Mesothelial cell of epicardium (in vitro differentiated cells): ENCODE data around the gene TTBK2. TPM values are rescaled to one million over a fixed set of nuclear protein-coding genes. Genes with fewer than 3 reads are reported as not detected.

Experiments used
- DNase-seq, 2 experiments: peaks; one replicate each; pipeline ENCODE4 v3.0.0; 2021; ENCODE audit warnings: low spot score in 2 of 2; ENCODE audit not compliant: unreplicated experiment in 2 of 2
- H3K27ac Mint-ChIP-seq: 2 replicates; pipeline ENCODE4 v1.8.0; 2021; ENCODE audit warnings: mixed read lengths
- H3K27me3 Mint-ChIP-seq: 2 replicates; pipeline ENCODE4 v1.8.0; 2021; ENCODE audit warnings: low read depth, mixed read lengths
- H3K36me3 Mint-ChIP-seq: 2 replicates; pipeline ENCODE4 v1.8.0; 2021; ENCODE audit warnings: mixed read lengths
- H3K4me1 Mint-ChIP-seq: 2 replicates; pipeline ENCODE4 v1.8.0; 2021; ENCODE audit warnings: mixed read lengths
- H3K4me3 Mint-ChIP-seq: 2 replicates; pipeline ENCODE4 v1.8.0; 2021; ENCODE audit warnings: mild to moderate bottlenecking, moderate library complexity, mixed read lengths
- H3K9me3 Mint-ChIP-seq: 2 replicates; pipeline ENCODE4 v1.8.0; 2021; ENCODE audit warnings: mixed read lengths
- total RNA-seq: library from RNA; stranded (reverse); gene quantifications from 3 replicates; pipeline ENCODE4 v1.2.1, GENCODE V29; 2021
- TF ChIP-seq, protein P1 (sequence below): fragments of 200-600 bp; sonication (generic); IDR thresholded peaks from one replicate; pipeline ENCODE4 v1.5.0; 2021; ENCODE audit warnings: antibody characterized with exemption; ENCODE audit not compliant: unreplicated experiment

TTBK2 gene
- total RNA-seq, 1 donor from 2014 or later: 21.1 TPM

DNA sequence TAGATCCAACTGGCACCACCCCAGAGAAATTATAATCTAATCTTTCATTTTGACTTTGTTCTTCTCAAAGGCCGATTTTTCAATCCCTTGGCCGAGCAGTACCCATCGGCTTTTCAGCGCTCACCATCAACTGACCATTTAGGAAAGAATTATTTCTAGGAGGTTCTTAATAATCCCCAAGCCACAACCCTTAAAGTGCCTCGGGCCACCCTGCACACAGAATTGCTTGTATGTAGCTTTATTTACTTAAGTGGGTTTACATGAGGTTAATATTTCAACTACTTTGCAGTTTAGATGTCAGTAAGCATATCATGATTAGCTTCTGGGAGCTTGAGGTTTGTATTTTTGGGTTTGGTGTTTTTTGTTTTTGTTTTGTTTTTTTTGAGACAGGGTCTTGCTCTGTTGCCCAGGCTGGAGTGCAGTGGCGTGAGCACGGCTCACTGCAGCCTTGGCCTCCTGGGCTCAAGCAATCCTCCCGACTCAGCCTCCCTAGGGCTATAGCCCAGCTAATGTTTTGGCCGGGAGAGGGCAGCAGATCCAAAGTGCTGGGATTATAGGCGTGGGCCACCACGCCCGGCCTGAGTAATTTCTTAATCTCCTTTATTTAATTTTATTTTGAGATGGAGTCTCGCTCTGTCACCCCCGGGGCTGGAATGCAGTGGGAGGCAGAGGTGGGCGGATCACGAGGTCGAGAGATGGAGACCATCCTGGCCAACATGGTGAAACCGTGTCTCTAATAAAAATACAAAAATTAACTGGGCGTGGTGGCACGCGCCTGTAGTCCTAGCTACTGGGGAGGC, 182.8 kb downstream of the TTBK2 start:
- H3K4me3 Mint-ChIP-seq: peak overlapping the region; percentile 72
- DNase-seq: no peak
- H3K36me3 Mint-ChIP-seq: peaks cover 10% of the 10 kb centered on the region
- H3K4me1 Mint-ChIP-seq: peaks cover 30% of the 10 kb centered on the region
- H3K27ac Mint-ChIP-seq: peak overlapping the region; percentile 89
- H3K27me3 Mint-ChIP-seq: no peaks in the 10 kb centered on the region
- TF ChIP-seq, protein P1, sequence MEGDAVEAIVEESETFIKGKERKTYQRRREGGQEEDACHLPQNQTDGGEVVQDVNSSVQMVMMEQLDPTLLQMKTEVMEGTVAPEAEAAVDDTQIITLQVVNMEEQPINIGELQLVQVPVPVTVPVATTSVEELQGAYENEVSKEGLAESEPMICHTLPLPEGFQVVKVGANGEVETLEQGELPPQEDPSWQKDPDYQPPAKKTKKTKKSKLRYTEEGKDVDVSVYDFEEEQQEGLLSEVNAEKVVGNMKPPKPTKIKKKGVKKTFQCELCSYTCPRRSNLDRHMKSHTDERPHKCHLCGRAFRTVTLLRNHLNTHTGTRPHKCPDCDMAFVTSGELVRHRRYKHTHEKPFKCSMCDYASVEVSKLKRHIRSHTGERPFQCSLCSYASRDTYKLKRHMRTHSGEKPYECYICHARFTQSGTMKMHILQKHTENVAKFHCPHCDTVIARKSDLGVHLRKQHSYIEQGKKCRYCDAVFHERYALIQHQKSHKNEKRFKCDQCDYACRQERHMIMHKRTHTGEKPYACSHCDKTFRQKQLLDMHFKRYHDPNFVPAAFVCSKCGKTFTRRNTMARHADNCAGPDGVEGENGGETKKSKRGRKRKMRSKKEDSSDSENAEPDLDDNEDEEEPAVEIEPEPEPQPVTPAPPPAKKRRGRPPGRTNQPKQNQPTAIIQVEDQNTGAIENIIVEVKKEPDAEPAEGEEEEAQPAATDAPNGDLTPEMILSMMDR: no peak
- no peaks in the 10 kb centered on the region for H3K9me3 Mint-ChIP-seq

DNA sequence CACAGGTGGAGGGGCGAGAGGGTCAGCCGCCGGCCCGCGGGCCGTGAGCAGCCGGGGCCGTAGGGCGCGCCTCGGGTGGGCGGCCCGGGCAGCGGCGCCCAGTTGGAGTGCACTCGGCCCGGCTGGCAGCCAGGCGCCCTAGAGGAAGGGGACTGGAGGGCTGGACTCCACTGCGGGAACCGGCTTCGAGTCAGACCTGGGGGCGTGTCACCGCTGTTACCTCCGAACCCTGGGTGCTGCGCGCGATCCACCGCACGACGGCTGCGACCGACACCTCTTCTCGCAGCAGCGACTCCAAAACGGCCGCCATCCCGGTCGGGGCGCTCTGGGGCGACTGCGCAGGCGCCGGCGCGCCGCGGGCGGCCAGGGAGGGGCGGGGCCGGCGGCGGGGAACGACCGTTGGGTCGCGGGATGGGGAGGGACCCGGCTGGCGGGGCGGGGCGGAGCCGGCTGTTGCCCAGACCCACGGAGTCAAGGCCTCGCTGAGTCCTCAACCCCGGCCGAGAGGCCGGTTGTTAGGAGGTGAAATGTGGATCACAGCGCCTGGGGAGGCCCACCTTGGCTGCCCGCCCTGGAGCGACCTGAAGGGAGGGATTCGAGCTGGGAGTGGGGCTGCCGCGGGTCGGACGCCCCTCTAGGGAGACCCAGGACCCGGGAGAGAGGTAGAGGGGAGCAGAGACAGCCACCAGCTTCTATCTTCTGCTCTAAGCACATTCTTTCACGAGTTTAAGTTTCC, 183.6 kb downstream of the TTBK2 start, which contains the start of gene CDAN1:
Gene CDAN1 (minus strand): TSS at position 336 of the 736 bp plus-strand sequence. CDS start 26 bp downstream, at position 310.
- no peaks in the 10 kb centered on the region for H3K9me3 Mint-ChIP-seq
- peak; percentile 86 to 92 for DNase-seq

DNA sequence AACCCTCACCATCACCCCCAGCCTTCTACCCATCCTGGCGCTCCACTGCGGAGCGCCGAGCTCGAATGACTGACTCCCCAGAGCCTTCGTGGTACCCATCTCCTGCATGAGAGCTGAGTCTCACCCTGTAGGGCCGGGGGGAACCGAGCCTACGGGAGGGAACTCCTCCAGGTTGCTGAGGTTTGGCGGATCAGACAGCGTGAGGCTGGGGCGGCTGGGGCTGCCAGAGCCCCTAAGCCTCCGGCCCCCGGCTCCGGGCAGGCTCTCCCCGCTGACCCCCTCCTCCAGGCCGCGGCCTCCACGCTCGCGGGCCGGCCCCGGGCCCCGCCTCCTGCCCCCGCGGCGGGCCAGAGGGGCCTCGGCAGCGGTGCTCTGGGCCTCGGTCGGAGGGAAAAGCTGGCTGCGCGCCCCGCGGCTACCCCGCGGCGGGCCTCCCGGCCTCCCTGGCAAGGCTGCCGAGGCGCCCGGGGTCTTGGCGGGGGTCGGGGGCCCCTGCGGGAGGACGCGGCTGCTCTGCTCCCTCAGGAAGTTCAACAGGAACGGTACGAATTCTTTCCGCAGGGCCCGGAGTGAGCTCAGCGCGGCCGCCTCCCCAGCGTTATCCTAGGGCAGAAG, 184.3 kb downstream of the TTBK2 start:
- no peaks in the 10 kb centered on the region for H3K27me3 Mint-ChIP-seq
- DNase-seq: peak in 1 of 2 experiments; percentile 58
- H3K4me1 Mint-ChIP-seq: peaks cover 17% of the 10 kb centered on the region
- TF ChIP-seq, protein P1: no peak
- H3K4me3 Mint-ChIP-seq: peak overlapping the region; percentile 76
- H3K27ac Mint-ChIP-seq: peak overlapping the region; percentile 39
- no peaks in the 10 kb centered on the region for H3K9me3 Mint-ChIP-seq
- H3K36me3 Mint-ChIP-seq: peaks cover 19% of the 10 kb centered on the region

More for the DNA sequence above, 183.6 kb downstream of the TTBK2 start, which contains the start of gene CDAN1:
- no peaks in the 10 kb centered on the region for H3K27me3 Mint-ChIP-seq
- peaks cover 15% of the 10 kb centered on the region for H3K36me3 Mint-ChIP-seq
- peaks cover 23% of the 10 kb centered on the region for H3K4me1 Mint-ChIP-seq
- TF ChIP-seq, protein P1: no peak
- H3K4me3 Mint-ChIP-seq: peak within 1 kb of the TSS; percentile 76
- peak within 1 kb of the TSS; percentile 89 for H3K27ac Mint-ChIP-seq

DNA sequence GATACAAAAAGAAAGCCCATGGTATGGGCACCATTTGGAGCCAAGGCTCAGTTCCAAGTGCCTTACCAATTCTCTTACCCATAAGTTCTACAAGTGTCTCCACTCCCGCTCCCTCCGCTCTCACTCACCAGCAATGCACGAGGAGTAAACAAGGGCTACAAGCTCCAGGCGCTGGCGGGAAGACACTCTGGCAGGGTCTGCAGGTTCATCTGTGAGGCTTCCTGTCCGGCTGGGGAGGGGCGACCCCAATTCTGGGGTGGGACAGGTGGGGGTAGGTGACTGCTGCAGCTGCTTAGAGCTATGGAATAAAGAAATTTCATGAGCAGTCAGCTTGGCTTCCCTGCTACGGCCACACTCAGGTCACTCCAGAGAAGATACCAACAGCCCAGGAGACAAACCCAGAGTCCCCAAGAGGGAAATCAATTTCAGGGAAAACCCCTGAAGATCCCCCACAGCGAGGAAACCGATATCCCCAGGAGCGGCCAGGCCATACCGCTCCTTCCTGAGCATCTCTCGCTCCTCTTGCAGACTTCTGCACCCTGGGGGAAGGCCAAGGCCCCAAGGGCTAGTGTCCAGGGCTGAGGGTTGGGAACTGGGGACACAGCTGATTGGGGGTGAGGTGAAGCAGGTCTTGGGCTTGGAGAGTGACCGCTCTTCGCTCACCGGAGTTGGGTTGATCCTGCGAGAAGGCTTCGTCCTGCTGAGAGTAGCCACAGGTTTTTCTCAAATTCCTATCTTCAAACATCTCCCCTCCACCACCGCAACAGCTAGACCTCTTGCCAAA, 185.0 kb downstream of the TTBK2 start:
- no peaks in the 10 kb centered on the region for H3K9me3 Mint-ChIP-seq
- peak overlapping the region; percentile 39 for H3K27ac Mint-ChIP-seq
- no peak for DNase-seq
- H3K4me3 Mint-ChIP-seq: peak overlapping the region; percentile 76
- H3K36me3 Mint-ChIP-seq: peaks cover 22% of the 10 kb centered on the region
- TF ChIP-seq, protein P1: no peak
- no peaks in the 10 kb centered on the region for H3K27me3 Mint-ChIP-seq
- H3K4me1 Mint-ChIP-seq: peaks cover 15% of the 10 kb centered on the region

DNA sequence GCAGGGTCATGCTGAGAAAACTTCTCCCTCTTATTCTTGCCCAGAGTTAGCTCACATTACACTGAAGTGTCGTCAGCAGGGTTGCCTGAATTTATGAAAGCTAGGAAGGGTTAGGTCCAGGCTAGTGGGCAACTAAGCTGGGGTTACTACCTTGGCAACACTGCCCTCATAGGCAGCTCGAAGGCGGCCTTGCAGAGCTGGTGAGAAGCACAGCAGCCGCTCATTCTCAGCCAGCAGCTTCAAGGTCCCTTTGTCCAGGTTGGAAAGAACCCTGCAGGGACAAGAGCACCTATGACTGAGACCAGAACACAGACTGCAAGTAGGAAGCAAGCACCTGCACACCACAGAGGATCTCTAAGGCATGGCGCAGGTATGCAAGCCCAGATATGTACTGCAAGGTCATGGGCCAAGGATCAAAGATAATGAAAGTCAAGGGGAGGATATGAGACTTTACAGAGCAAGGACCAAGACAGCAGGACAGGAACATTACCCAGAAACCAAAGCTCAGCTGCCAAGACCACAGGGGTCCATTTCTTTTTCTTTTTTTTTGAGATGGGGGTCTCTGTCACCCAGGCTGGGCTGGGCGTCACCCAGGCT, 186.4 kb downstream of the TTBK2 start:
- Mint-ChIP-seq H3K4me1 (peaks cover 15% of the 10 kb centered on the region), H3K27ac (no peak overlapping the region), H3K9me3 (no peaks in the 10 kb centered on the region), H3K27me3 (no peaks in the 10 kb centered on the region), H3K36me3 (peaks cover 31% of the 10 kb centered on the region), H3K4me3 (no peak overlapping the region)
- no peak for DNase-seq
- TF ChIP-seq, protein P1: no peak
